CD4-positive, alpha-beta T cell treated with Interleukin-12 subunit alpha and Interleukin-12 subunit beta, for 1 hour (primary cell): ENCODE data around the gene MTHFR.

Experiments used
- DNase-seq: peaks from one replicate; pipeline ENCODE4 v3.0.0-alpha.2; 2020

Gene MTHFR

GRCh38 chr1:11796036-11796828, 9.5 kb downstream of the MTHFR start:
- no peak for DNase-seq

- DNase-seq = no peak
These were observed 10.4 kb downstream of the MTHFR start for GRCh38 chr1:11795238-11795890.

GRCh38 chr1:11794446-11795237, 11.1 kb downstream of the MTHFR start:
- no peak for DNase-seq

GRCh38 chr1:11793819-11794218, 11.9 kb downstream of the MTHFR start:
- no peak for DNase-seq

- DNase-seq = no peak
These were observed 13.7 kb downstream of the MTHFR start for GRCh38 chr1:11792106-11792505.

GRCh38 chr1:11790880-11791715, 14.7 kb downstream of the MTHFR start:
- DNase-seq = peak; percentile 19

- no peak for DNase-seq
These were observed 15.5 kb downstream of the MTHFR start for GRCh38 chr1:11790101-11790879.

GRCh38 chr1:11789126-11790067, 16.4 kb downstream of the MTHFR start:
- DNase-seq = no peak

- no peak for DNase-seq
These were observed 17.2 kb downstream of the MTHFR start for GRCh38 chr1:11788549-11789053.

GRCh38 chr1:11787804-11788436, 17.8 kb downstream of the MTHFR start:
- no peak for DNase-seq

GRCh38 chr1:11787251-11787803, 18.4 kb downstream of the MTHFR start:
- DNase-seq = no peak

- no peak for DNase-seq
These were observed 19.6 kb downstream of the MTHFR start for GRCh38 chr1:11786168-11786567.

GRCh38 chr1:11784993-11785769, 20.6 kb downstream of the MTHFR start:
- peak; percentile 46 for DNase-seq

- no peak for DNase-seq
These were observed 21.3 kb downstream of the MTHFR start for GRCh38 chr1:11784256-11784992.

- DNase-seq = no peak
These were observed 22.2 kb downstream of the MTHFR start for GRCh38 chr1:11783556-11783955.

GRCh38 chr1:11782127-11782708, 23.5 kb downstream of the MTHFR start:
- DNase-seq = no peak

- DNase-seq = no peak
These were observed 24.5 kb downstream of the MTHFR start for GRCh38 chr1:11781297-11781696.
